NCI-H187 treated with DMSO at 0.1 percent for 48 hours (cell line): ENCODE results near the gene TTC9B.
"Not testable (repeated sequence)": the region's sequence is repeated elsewhere in the genome, so short reads cannot be mapped to it uniquely, and the experiment has no call there.

Source experiments
- DNase-seq: peaks from one replicate; lab custom pipeline; 2025; lab: John Stamatoyannopoulos, UW

TTC9B gene

GRCh38 chr19:40170303-40170989 is 47.7 kb downstream of the TTC9B start:
- DNase-seq, result not testable (repeated sequence)

DNA sequence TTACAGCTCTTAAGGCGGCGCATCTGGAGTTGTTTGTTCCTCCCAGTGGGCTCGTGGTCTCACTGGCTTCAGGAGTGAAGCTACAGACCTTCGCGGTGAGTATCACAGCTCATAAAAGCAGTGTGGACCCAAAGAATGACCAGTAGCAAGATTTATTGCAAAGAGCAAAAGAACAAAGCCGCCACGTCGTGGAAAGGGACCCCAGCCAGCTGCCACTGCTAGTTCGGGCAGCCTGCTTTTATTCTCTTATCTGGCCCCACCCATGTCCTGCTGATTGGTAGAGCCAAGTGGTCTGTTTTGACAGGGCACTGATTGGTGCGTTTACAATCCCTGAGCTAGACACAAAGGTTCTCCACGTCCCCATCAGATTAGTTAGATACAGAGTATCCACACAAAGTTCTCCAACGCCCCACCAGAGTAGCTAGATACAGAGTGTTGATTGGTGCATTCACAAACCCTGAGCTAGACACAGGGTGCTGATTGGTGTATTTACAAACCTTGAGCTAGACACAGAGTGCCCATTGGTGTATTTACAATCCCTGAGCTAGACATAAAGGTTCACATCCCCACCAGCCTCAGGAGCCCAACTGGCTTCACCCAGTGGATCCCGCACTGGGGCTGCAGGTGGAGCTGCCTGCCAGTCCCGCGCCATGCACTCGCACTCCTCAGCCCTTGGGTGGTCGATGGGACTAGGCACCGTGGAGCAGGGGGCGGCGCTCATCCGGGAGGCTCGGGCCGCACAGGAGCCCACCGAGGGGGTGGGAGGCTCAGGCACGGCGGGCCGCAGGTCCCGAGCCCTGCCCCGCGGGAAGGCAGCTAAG is 48.5 kb downstream of the TTC9B start:
- DNase-seq, result not testable (repeated sequence)
